Right lobe of liver (tissue), 6 donors: ENCODE data around the gene SLC7A10. TPM values are rescaled to one million over a fixed set of nuclear protein-coding genes. Genes with fewer than 3 reads are reported as not detected.

Experiments used
- ATAC-seq, 4 donors: fragments of 200-7000 bp; cut with Tn5 transposase; one replicate each; pipeline ENCODE4 v1.9.1; 2020; ENCODE audit warnings: mild to moderate bottlenecking in 4 of 4, moderate library complexity in 4 of 4
- DNase-seq, 3 donors: peaks; one replicate each; pipeline ENCODE4 v3.0.0-alpha.2; 2020
- H3K27ac ChIP-seq, 3 donors: fragments of 200-600 bp; one replicate each; pipeline ENCODE4 v1.8.0; 2022
- H3K27me3 ChIP-seq, 2 donors: fragments of 200-600 bp; one replicate each; pipeline ENCODE4 v1.8.0; 2022
- H3K36me3 ChIP-seq, 4 donors: fragments of 200-600 bp; sonication (generic) in 1 of 4; one replicate each; pipeline versions ENCODE4 v1.5.1 to v1.8.0; 2017 to 2022; ENCODE audit warnings: control low read depth in 1 of 4
- H3K4me1 ChIP-seq, 4 donors: fragments of 200-600 bp; sonication (generic) in 1 of 4; one replicate each; pipeline versions ENCODE4 v1.5.1 to v1.8.0; 2017 to 2022; ENCODE audit warnings: control low read depth in 1 of 4
- H3K4me3 ChIP-seq, 3 donors: fragments of 200-600 bp; one replicate each; pipeline ENCODE4 v1.8.0; 2022
- H3K9me3 ChIP-seq, 4 donors: fragments of 200-600 bp; sonication (generic) in 1 of 4; one replicate each; pipeline versions ENCODE4 v1.5.1 to v1.8.0; 2017 to 2022; ENCODE audit warnings: control low read depth in 1 of 4
- CTCF ChIP-seq, 4 donors: fragments of 200-600 bp in 3 of 4; fragments of 450-650 bp in 1 of 4; IDR thresholded peaks; one replicate each; pipeline versions ENCODE4 v1.5.1 to v1.8.0; 2016 to 2022; ENCODE audit warnings: antibody characterized with exemption in 4 of 4, mild to moderate bottlenecking in 2 of 4
- POLR2A ChIP-seq: fragments of 450-650 bp; IDR thresholded peaks from one replicate; pipeline ENCODE4 v1.6.1; 2017; ENCODE audit warnings: antibody characterized with exemption, mild to moderate bottlenecking
- WGBS: methylation state at CpG from one replicate; pipeline ENCODE4 v1.1.6; 2018; ENCODE audit warnings: low coverage, low lambda C conversion rate; ENCODE audit not compliant: insufficient coverage; ENCODE audit errors: missing lambda C conversion rate; 5-methylcytosine and 5-hydroxymethylcytosine counted together
- intact Hi-C, 2 donors: fragments of 100-400 bp; cut with DNase I; formaldehyde crosslinking; loops; one replicate each; pipeline versions ENCODE4 v1.11.2 to v1.14.1; 2022
- total RNA-seq, 6 experiments: library from RNA; depleted of rRNA in 2 of 6; stranded (reverse); fragments of >200 nt in 2 of 6; fragmentation: NEBNext Ultra II Directional in 3 of 6; extraction: Animal tissue kit (Norgen Biotek cat#: 25700) in 3 of 6; gene quantifications; one replicate each; pipeline versions ENCODE4 v1.1.0 to v1.2.4, GENCODE V29; 2016 to 2023
- donor health status: DM: no; HTN: yes; CAD: no.
- donor health status: DM: no; HTN: no; CAD: no.
- donor health status: DM: no; HTN: no; CAD: no.
- donor health status: DM: no; HTN: yes; CAD: no.
- donor health status: DM: no; HTN: yes; CAD: no.

The SLC7A10 gene
- total RNA-seq, 6 experiments from 2014 or later = not detected

GRCh38 chr19:33205531-33206260, 20.0 kb downstream of the SLC7A10 start:
- Histone ChIP-seq H3K9me3 (no peaks in the 10 kb centered on the region), H3K4me3 (no peak overlapping the region), H3K27me3 (no peaks in the 10 kb centered on the region), H3K27ac (no peak overlapping the region), H3K4me1 (peaks cover 0 to 25% (median 0%) of the 10 kb centered on the region in 4 donors), H3K36me3 (peaks cover 0 to 4% (median 0%) of the 10 kb centered on the region in 4 donors)
- TF ChIP-seq CTCF (IDR thresholded peaks at IDR 0.05) (no peak), POLR2A (no peak)
- intact Hi-C loops = no loop called here
- WGBS = no CpG with 5 or more reads among the region's 64 CpGs
- DNase-seq (peak in 1 of 3 donors; percentile 49), ATAC-seq (no peak)

GRCh38 chr19:33205110-33205509, 20.5 kb downstream of the SLC7A10 start:
- DNase-seq (peak in 1 of 3 donors; percentile 50), ATAC-seq (no peak)
- H3K36me3 ChIP-seq = peaks cover 0 to 4% (median 0%) of the 10 kb centered on the region in 4 donors
- H3K9me3 ChIP-seq = no peaks in the 10 kb centered on the region
- H3K4me3 ChIP-seq = no peak overlapping the region
- peaks cover 0 to 25% (median 0%) of the 10 kb centered on the region in 4 donors for H3K4me1 ChIP-seq
- no peak for TF ChIP-seq CTCF (IDR thresholded peaks at IDR 0.05)
- TF ChIP-seq POLR2A = no peak
- H3K27ac ChIP-seq = no peak overlapping the region
- no CpG with 5 or more reads among the region's 27 CpGs for WGBS
- intact Hi-C loops = no loop called here
- H3K27me3 ChIP-seq = no peaks in the 10 kb centered on the region

GRCh38 chr19:33204136-33204973, 21.3 kb downstream of the SLC7A10 start:
- WGBS = 96% methylated on average over 14 of the region's 32 CpGs
- H3K4me3 ChIP-seq = no peak overlapping the region
- DNase-seq (peak in 2 of 3 donors; percentile 48 to 52), ATAC-seq (no peak)
- peaks cover 0 to 21% (median 0%) of the 10 kb centered on the region in 4 donors for H3K4me1 ChIP-seq
- no peak overlapping the region for H3K27ac ChIP-seq
- peaks cover 0 to 4% (median 0%) of the 10 kb centered on the region in 4 donors for H3K36me3 ChIP-seq
- no peaks in the 10 kb centered on the region for H3K9me3 ChIP-seq
- intact Hi-C loops = no loop called here
- no peaks in the 10 kb centered on the region for H3K27me3 ChIP-seq
- no peak for TF ChIP-seq POLR2A
- TF ChIP-seq CTCF (IDR thresholded peaks at IDR 0.05) = no peak

- ATAC-seq = no peak
Observed at GRCh38 chr19:33203529-33203928, 22.1 kb downstream of the SLC7A10 start.

More at GRCh38 chr19:33203529-33203928, 22.1 kb downstream of the SLC7A10 start:
- Histone ChIP-seq H3K4me3 (no peak overlapping the region), H3K4me1 (peaks cover 0 to 13% (median 0%) of the 10 kb centered on the region in 4 donors), H3K9me3 (no peaks in the 10 kb centered on the region), H3K36me3 (peaks cover 0 to 4% (median 0%) of the 10 kb centered on the region in 4 donors), H3K27ac (no peak overlapping the region), H3K27me3 (no peaks in the 10 kb centered on the region)
- peak in 2 of 3 donors; percentile 44 for DNase-seq
- TF ChIP-seq CTCF (IDR thresholded peaks at IDR 0.05) (no peak), POLR2A (no peak)
- 100% methylated on average over 1 of the region's 6 CpGs for WGBS
- intact Hi-C loops = no loop called here
